ENCODE data around the gene TCEAL7. TPM values are rescaled to one million over a fixed set of nuclear protein-coding genes. Genes with fewer than 3 reads are reported as not detected.

TCEAL7 gene
- polyA plus RNA-seq, 1 donor (not counting 4 experiments of a cell fraction or from before 2014, with no cell fraction given), result 0.25 TPM

- no peaks in the 10 kb centered on the region for H3K79me2 ChIP-seq (ENCODE audit: control insufficient read depth, insufficient read depth, low read length)
- H3K27ac ChIP-seq (ENCODE audit: control insufficient read depth, insufficient read depth, low read length), result no peak overlapping the region
- H2AFZ ChIP-seq (ENCODE audit: control insufficient read depth, low read length), result no peak overlapping the region
- no peaks in the 10 kb centered on the region for H3K9me1 ChIP-seq (ENCODE audit: control insufficient read depth, extremely low read depth, insufficient read depth, low read length)
- H3K36me3 ChIP-seq (ENCODE audit: control insufficient read depth in 2 of 2, extremely low read depth in 1 of 2, insufficient read depth in 2 of 2, low read length in 2 of 2), result no peaks in the 10 kb centered on the region
- no peak for FAIRE-seq
- H3K4me2 ChIP-seq (ENCODE audit: control insufficient read depth, extremely low read depth, insufficient read depth, low read depth, low read length), result no peak overlapping the region
- TF ChIP-seq CTCF (optimal IDR thresholded peaks at IDR 0.05 in 1 of 3, IDR thresholded peaks at IDR 0.05 in 1 of 3, conservative IDR thresholded peaks at IDR 0.05 in 1 of 3; ENCODE audit: extremely low read depth in 1 of 3, insufficient read depth in 2 of 3, low read length in 3 of 3) (no peak), EZH2 (IDR thresholded peaks at IDR 0.05; ENCODE audit: low read length) (no peak)
- dilution Hi-C loops (cut with MboI; ENCODE audit: extremely low pct_ligation_motif_present, low sequenced_read_pairs), result no loop called here
- H4K20me1 ChIP-seq (ENCODE audit: control insufficient read depth, extremely low read depth, insufficient read depth, low read length), result no peaks in the 10 kb centered on the region
- no peak for DNase-seq (ENCODE audit: low read depth, low spot score)
- H3K27me3 ChIP-seq (ENCODE audit: control insufficient read depth, extremely low read depth, insufficient read depth, low read length), result no peaks in the 10 kb centered on the region
- no peaks in the 10 kb centered on the region for H3K9me3 ChIP-seq (ENCODE audit: control insufficient read depth, low read depth, low read length)
- no peak overlapping the region for H3K9ac ChIP-seq (ENCODE audit: control insufficient read depth, extremely low read depth, insufficient read depth, low read length)
- peaks cover 11% of the 10 kb centered on the region for H3K4me1 ChIP-seq (ENCODE audit: control insufficient read depth, extremely low read depth, insufficient read depth, low read length)
- H3K4me3 ChIP-seq (ENCODE audit: control insufficient read depth in 2 of 3, extremely low read depth in 1 of 3, insufficient read depth in 2 of 3, low read depth in 1 of 3, low read length in 3 of 3), result no peak overlapping the region
These were observed 33.0 kb downstream of the TCEAL7 start for GRCh38 chrX:103363046-103363445.

GRCh38 chrX:103367502-103367901, 37.5 kb downstream of the TCEAL7 start:
- Histone ChIP-seq H2AFZ (ENCODE audit: control insufficient read depth, low read length) (no peak overlapping the region), H3K9ac (ENCODE audit: control insufficient read depth, extremely low read depth, insufficient read depth, low read length) (no peak overlapping the region), H3K4me2 (ENCODE audit: control insufficient read depth, extremely low read depth, insufficient read depth, low read depth, low read length) (no peak overlapping the region), H3K4me1 (ENCODE audit: control insufficient read depth, extremely low read depth, insufficient read depth, low read length) (peaks cover 11% of the 10 kb centered on the region), H3K9me3 (ENCODE audit: control insufficient read depth, low read depth, low read length) (no peaks in the 10 kb centered on the region), H3K27ac (ENCODE audit: control insufficient read depth, insufficient read depth, low read length) (no peak overlapping the region), H4K20me1 (ENCODE audit: control insufficient read depth, extremely low read depth, insufficient read depth, low read length) (no peaks in the 10 kb centered on the region), H3K79me2 (ENCODE audit: control insufficient read depth, insufficient read depth, low read length) (no peaks in the 10 kb centered on the region), H3K27me3 (ENCODE audit: control insufficient read depth, extremely low read depth, insufficient read depth, low read length) (no peaks in the 10 kb centered on the region), H3K36me3 (ENCODE audit: control insufficient read depth in 2 of 2, extremely low read depth in 1 of 2, insufficient read depth in 2 of 2, low read length in 2 of 2) (no peaks in the 10 kb centered on the region), H3K9me1 (ENCODE audit: control insufficient read depth, extremely low read depth, insufficient read depth, low read length) (no peaks in the 10 kb centered on the region), H3K4me3 (ENCODE audit: control insufficient read depth in 2 of 3, extremely low read depth in 1 of 3, insufficient read depth in 2 of 3, low read depth in 1 of 3, low read length in 3 of 3) (no peak overlapping the region)
- dilution Hi-C loops (cut with MboI; ENCODE audit: extremely low pct_ligation_motif_present, low sequenced_read_pairs), result no loop called here
- DNase-seq (ENCODE audit: low read depth, low spot score) (no peak), FAIRE-seq (no peak)
- no peak for TF ChIP-seq CTCF (optimal IDR thresholded peaks at IDR 0.05 in 1 of 3, IDR thresholded peaks at IDR 0.05 in 1 of 3, conservative IDR thresholded peaks at IDR 0.05 in 1 of 3; ENCODE audit: extremely low read depth in 1 of 3, insufficient read depth in 2 of 3, low read length in 3 of 3)
- TF ChIP-seq EZH2 (IDR thresholded peaks at IDR 0.05; ENCODE audit: low read length), result no peak

All from keratinocyte (primary cell).